ENCODE measurements around the gene RPL14. TPM values are rescaled to one million over a fixed set of nuclear protein-coding genes. Genes with fewer than 3 reads are reported as not detected.

The RPL14 gene
- total and polyA plus RNA-seq, 4 donors: 82.6 to 383 (median 185) TPM

DNA sequence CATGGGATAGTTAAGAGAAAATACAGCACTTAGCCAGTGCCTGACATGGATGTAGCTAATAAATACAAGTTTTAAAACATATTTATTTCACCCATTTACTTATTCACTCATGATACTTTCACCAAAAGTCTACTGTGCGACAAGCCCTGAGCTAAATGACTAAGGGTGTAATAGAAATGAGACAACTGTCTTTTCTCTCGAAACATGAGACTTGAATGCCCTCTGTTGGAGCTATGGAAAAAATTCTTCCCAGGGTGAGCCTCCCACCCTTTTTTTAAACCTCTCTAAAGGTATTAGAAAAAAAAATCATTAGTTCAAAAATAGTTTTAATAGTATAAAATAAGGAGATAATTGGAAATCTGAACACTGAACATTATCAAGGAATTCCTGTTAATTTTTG is 24.3 kb upstream of the RPL14 start:
- Histone ChIP-seq H3K9me3 (ENCODE audit: control insufficient read depth in 4 of 4, low read length in 3 of 4) (no peaks in the 10 kb centered on the region), H3K36me3 (ENCODE audit: control insufficient read depth in 4 of 4, insufficient read depth in 3 of 4, low read depth in 1 of 4, low read length in 3 of 4) (no peaks in the 10 kb centered on the region), H3K9ac (ENCODE audit: low read depth in 1 of 2, low read length in 2 of 2) (no peak overlapping the region), H3K27ac (ENCODE audit: low read depth in 1 of 2, low read length in 2 of 2) (no peak overlapping the region), H3K4me1 (ENCODE audit: control insufficient read depth in 4 of 4, insufficient read depth in 4 of 4, low read length in 3 of 4) (no peaks in the 10 kb centered on the region), H3K4me3 (ENCODE audit: low read depth in 1 of 3, low read length in 3 of 3) (no peak overlapping the region), H3K27me3 (ENCODE audit: control insufficient read depth in 4 of 4, insufficient read depth in 4 of 4, low read length in 3 of 4) (no peaks in the 10 kb centered on the region)
- 96% methylated on average over 2 of the region's 2 CpGs for WGBS
- DNase-seq (ENCODE audit: low spot score): no peak
- TF ChIP-seq HNF4A (conservative IDR thresholded peaks at IDR 0.05) (no peak), TAF1 (conservative IDR thresholded peaks at IDR 0.05) (no peak), YY1 (IDR thresholded peaks at IDR 0.05) (no peak), NR2F2 (IDR thresholded peaks at IDR 0.05) (no peak), EGR1 (IDR thresholded peaks at IDR 0.05; ENCODE audit: low read depth in 2 of 2) (no peak)
- TF ChIP-seq, protein P1, sequence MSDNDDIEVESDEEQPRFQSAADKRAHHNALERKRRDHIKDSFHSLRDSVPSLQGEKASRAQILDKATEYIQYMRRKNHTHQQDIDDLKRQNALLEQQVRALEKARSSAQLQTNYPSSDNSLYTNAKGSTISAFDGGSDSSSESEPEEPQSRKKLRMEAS (IDR thresholded peaks at IDR 0.05): no peak
- TF ChIP-seq, protein P2, sequence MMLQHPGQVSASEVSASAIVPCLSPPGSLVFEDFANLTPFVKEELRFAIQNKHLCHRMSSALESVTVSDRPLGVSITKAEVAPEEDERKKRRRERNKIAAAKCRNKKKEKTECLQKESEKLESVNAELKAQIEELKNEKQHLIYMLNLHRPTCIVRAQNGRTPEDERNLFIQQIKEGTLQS (IDR thresholded peaks at IDR 0.05): no peak

DNA sequence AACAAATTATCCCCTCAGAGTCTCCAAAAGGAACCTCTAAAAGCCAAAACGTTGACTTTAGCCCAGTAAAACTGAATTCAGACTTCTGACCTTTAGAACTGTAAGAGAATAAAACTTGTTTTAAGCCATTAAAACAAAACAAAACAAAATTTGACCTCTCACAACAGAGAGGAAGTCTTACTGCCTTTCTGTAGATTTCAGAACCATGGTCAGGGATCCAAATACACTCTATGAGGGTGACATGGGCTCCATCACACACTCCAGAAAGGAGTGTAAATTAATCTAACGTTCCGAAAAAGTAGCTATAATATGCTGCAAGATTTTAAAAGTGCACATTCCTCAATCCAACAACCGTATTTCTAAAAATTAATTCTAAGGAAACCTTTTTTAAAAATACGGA is 19.2 kb upstream of the RPL14 start:
- no peak overlapping the region for H3K4me3 ChIP-seq (ENCODE audit: low read depth in 1 of 3, low read length in 3 of 3)
- TF ChIP-seq, protein P1 (IDR thresholded peaks at IDR 0.05): no peak
- TF ChIP-seq RAD21 (IDR thresholded peaks at IDR 0.05) (no peak), GABPA (IDR thresholded peaks at IDR 0.05 in 1 of 2, conservative IDR thresholded peaks at IDR 0.05 in 1 of 2) (no peak), NR2F2 (IDR thresholded peaks at IDR 0.05) (no peak), HNF4A (conservative IDR thresholded peaks at IDR 0.05) (no peak), EGR1 (IDR thresholded peaks at IDR 0.05; ENCODE audit: low read depth in 2 of 2) (no peak), JUND (IDR thresholded peaks at IDR 0.05) (no peak)
- TF ChIP-seq, protein P2 (IDR thresholded peaks at IDR 0.05): no peak
- TF ChIP-seq, protein P3, sequence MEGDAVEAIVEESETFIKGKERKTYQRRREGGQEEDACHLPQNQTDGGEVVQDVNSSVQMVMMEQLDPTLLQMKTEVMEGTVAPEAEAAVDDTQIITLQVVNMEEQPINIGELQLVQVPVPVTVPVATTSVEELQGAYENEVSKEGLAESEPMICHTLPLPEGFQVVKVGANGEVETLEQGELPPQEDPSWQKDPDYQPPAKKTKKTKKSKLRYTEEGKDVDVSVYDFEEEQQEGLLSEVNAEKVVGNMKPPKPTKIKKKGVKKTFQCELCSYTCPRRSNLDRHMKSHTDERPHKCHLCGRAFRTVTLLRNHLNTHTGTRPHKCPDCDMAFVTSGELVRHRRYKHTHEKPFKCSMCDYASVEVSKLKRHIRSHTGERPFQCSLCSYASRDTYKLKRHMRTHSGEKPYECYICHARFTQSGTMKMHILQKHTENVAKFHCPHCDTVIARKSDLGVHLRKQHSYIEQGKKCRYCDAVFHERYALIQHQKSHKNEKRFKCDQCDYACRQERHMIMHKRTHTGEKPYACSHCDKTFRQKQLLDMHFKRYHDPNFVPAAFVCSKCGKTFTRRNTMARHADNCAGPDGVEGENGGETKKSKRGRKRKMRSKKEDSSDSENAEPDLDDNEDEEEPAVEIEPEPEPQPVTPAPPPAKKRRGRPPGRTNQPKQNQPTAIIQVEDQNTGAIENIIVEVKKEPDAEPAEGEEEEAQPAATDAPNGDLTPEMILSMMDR (IDR thresholded peaks at IDR 0.05; ENCODE audit: low read depth, low read length, missing input control): no peak
- TF ChIP-seq, protein P4, sequence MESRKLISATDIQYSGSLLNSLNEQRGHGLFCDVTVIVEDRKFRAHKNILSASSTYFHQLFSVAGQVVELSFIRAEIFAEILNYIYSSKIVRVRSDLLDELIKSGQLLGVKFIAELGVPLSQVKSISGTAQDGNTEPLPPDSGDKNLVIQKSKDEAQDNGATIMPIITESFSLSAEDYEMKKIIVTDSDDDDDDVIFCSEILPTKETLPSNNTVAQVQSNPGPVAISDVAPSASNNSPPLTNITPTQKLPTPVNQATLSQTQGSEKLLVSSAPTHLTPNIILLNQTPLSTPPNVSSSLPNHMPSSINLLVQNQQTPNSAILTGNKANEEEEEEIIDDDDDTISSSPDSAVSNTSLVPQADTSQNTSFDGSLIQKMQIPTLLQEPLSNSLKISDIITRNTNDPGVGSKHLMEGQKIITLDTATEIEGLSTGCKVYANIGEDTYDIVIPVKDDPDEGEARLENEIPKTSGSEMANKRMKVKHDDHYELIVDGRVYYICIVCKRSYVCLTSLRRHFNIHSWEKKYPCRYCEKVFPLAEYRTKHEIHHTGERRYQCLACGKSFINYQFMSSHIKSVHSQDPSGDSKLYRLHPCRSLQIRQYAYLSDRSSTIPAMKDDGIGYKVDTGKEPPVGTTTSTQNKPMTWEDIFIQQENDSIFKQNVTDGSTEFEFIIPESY (IDR thresholded peaks at IDR 0.05): no peak
- no peak for DNase-seq (ENCODE audit: low spot score)
- no peak overlapping the region for H3K9ac ChIP-seq (ENCODE audit: low read depth in 1 of 2, low read length in 2 of 2)
- no peak overlapping the region for H3K27ac ChIP-seq (ENCODE audit: low read depth in 1 of 2, low read length in 2 of 2)
- WGBS: 82% methylated on average over 5 of the region's 5 CpGs
- H3K36me3 ChIP-seq (ENCODE audit: control insufficient read depth in 4 of 4, insufficient read depth in 3 of 4, low read depth in 1 of 4, low read length in 3 of 4): no peaks in the 10 kb centered on the region
- H3K9me3 ChIP-seq (ENCODE audit: control insufficient read depth in 4 of 4, low read length in 3 of 4): no peaks in the 10 kb centered on the region
- no peaks in the 10 kb centered on the region for H3K27me3 ChIP-seq (ENCODE audit: control insufficient read depth in 4 of 4, insufficient read depth in 4 of 4, low read length in 3 of 4)
- H3K4me1 ChIP-seq (ENCODE audit: control insufficient read depth in 4 of 4, insufficient read depth in 4 of 4, low read length in 3 of 4): no peaks in the 10 kb centered on the region

DNA sequence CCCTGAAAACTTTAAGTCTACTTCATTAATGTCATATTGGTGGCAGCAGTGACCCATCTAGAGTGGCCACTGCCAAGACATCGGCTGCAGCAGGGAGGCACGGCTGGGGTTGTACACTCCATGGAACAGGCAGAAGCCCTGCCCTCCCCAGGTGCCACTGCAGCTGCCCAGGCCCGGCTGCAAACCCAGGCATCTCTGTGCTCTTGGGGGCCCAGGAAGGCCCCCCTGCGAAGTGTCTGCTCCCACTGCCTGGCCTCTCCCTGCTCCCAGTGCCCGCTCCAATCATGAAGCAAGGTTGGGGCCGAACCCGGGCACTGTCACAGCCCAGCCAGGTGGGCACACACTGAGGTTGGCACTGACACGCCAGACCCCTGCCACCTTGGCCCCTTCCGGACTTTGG is 12.1 kb upstream of the RPL14 start:
- no peaks in the 10 kb centered on the region for H3K9me3 ChIP-seq (ENCODE audit: control insufficient read depth in 4 of 4, low read length in 3 of 4)
- H3K4me3 ChIP-seq (ENCODE audit: low read depth in 1 of 3, low read length in 3 of 3): no peak overlapping the region
- no peak overlapping the region for H3K9ac ChIP-seq (ENCODE audit: low read depth in 1 of 2, low read length in 2 of 2)
- DNase-seq (ENCODE audit: low spot score): no peak
- 94% methylated on average over 9 of the region's 9 CpGs for WGBS
- H3K27ac ChIP-seq (ENCODE audit: low read depth in 1 of 2, low read length in 2 of 2): no peak overlapping the region
- peaks cover 0 to 10% (median 8%) of the 10 kb centered on the region in 4 donors for H3K36me3 ChIP-seq (ENCODE audit: control insufficient read depth in 4 of 4, insufficient read depth in 3 of 4, low read depth in 1 of 4, low read length in 3 of 4)
- no peaks in the 10 kb centered on the region for H3K27me3 ChIP-seq (ENCODE audit: control insufficient read depth in 4 of 4, insufficient read depth in 4 of 4, low read length in 3 of 4)
- H3K4me1 ChIP-seq (ENCODE audit: control insufficient read depth in 4 of 4, insufficient read depth in 4 of 4, low read length in 3 of 4): no peaks in the 10 kb centered on the region
- no peak for TF ChIP-seq FOXA2 (IDR thresholded peaks at IDR 0.05)
- no peak for TF ChIP-seq HNF4G (IDR thresholded peaks at IDR 0.05)
- no peak for TF ChIP-seq GABPA (IDR thresholded peaks at IDR 0.05 in 1 of 2, conservative IDR thresholded peaks at IDR 0.05 in 1 of 2)
- TF ChIP-seq, protein P1 (IDR thresholded peaks at IDR 0.05): no peak
- TF ChIP-seq, protein P3 (IDR thresholded peaks at IDR 0.05; ENCODE audit: low read depth, low read length, missing input control): no peak
- TF ChIP-seq SP1 (IDR thresholded peaks at IDR 0.05): no peak
- TF ChIP-seq, protein P4 (IDR thresholded peaks at IDR 0.05): no peak
- no peak for TF ChIP-seq YY1 (IDR thresholded peaks at IDR 0.05)
- no peak for TF ChIP-seq JUND (IDR thresholded peaks at IDR 0.05)
